HCT116 (cell line): Measurements from ENCODE around the gene LAP3. TPM values are rescaled to one million over a fixed set of nuclear protein-coding genes. Genes with fewer than 3 reads are reported as not detected.

ENCODE experiments used
- ATAC-seq: fragments of 200-7000 bp; cut with Tn5 transposase; 2 replicates; pipeline ENCODE4 v1.9.1; 2020; ENCODE audit warnings: mild to moderate bottlenecking, moderate library complexity
- BruUV-seq: library from RNA; stranded (reverse); fragments of 400-500 nt; replicated peaks from 2 replicates; lab custom pipeline; 2021; lab: Mats Ljungman, UMichigan
- CTCF ChIA-PET: fragments of 300-600 bp; sonication (Branson Sonifier 250); formaldehyde crosslinking; loops from one replicate; lab custom pipeline; 2021; ENCODE audit warnings: antibody characterized with exemption; lab: Charles Lee
- POLR2A ChIA-PET: fragments of 300-600, 350-600 bp; sonication (Branson Sonifier 250); formaldehyde crosslinking; loops from one replicate; lab custom pipeline; 2021; ENCODE audit warnings: antibody characterized with exemption; lab: Charles Lee
- RAD21 ChIA-PET, 2 experiments: fragments of 300-600 bp; sonication (Branson Sonifier 250); formaldehyde crosslinking; loops; one replicate each; lab custom pipeline; 2023; ENCODE audit warnings: low total read pairs in 2 of 2; ENCODE audit not compliant: uncharacterized antibody in 2 of 2, unreplicated experiment in 2 of 2, low non-redundant PET in 1 of 2; lab: Charles Lee
- DNase-seq: peaks from one replicate; pipeline ENCODE4 v3.0.0-alpha.2; 2010; ENCODE audit warnings: low read depth, low spot score
- H2AFZ ChIP-seq: fragments of 200-600 bp; shearing (Covaris generic), sonication (generic); 2 replicates; pipeline ENCODE4 v1.6.1; 2017; ENCODE audit warnings: low read depth, mixed run types, mixed read lengths, antibody characterized with exemption, low read length; ENCODE audit not compliant: poor library complexity, severe bottlenecking
- H3K27ac ChIP-seq: 2 replicates; pipeline ENCODE4 v1.5.1; 2012; ENCODE audit warnings: low read depth, low read length
- H3K27me3 ChIP-seq: fragments of 200-600 bp; sonication (generic); 2 replicates; pipeline ENCODE4 v1.6.1; 2016; ENCODE audit warnings: mixed run types, low read length, mixed read lengths; ENCODE audit not compliant: insufficient read depth
- H3K36me3 ChIP-seq, 2 experiments: fragments of 200-500 bp in 1 of 2; fragments of 200-600 bp in 1 of 2; sonication (Bioruptor generic) in 1 of 2; sonication (generic) in 1 of 2; 2 replicates each; pipeline versions ENCODE4 v1.5.1 to v1.6.1; 2014 to 2016; ENCODE audit warnings: low read length in 2 of 2, inconsistent platforms in 1 of 2, mixed read lengths in 1 of 2, mixed run types in 1 of 2; ENCODE audit not compliant: insufficient read depth in 2 of 2, control insufficient read depth in 1 of 2
- H3K4me1 ChIP-seq, 2 experiments: fragments of 200-600 bp in 1 of 2; sonication (generic) in 1 of 2; 2 replicates each; pipeline versions ENCODE4 v1.5.1 to v1.6.1; 2012 to 2017; ENCODE audit warnings: low read length in 2 of 2, inconsistent platforms in 1 of 2, mild to moderate bottlenecking in 1 of 2, mixed read lengths in 1 of 2, mixed run types in 1 of 2, moderate library complexity in 1 of 2; ENCODE audit not compliant: insufficient read depth in 2 of 2, control insufficient read depth in 1 of 2
- H3K4me2 ChIP-seq: fragments of 200-600 bp; sonication (generic); 2 replicates; pipeline ENCODE4 v1.6.1; 2017; ENCODE audit warnings: mixed run types, low read length, mixed read lengths
- H3K4me3 ChIP-seq, 2 experiments: fragments of 200-600 bp in 1 of 2; sonication (generic) in 1 of 2; replicated peaks in 1 of 2; 2 replicates each; pipeline ENCODE4 v1.5.1; 2011 to 2016; ENCODE audit warnings: low read length in 2 of 2, control low read depth in 1 of 2, low read depth in 1 of 2, mild to moderate bottlenecking in 1 of 2, mixed read lengths in 1 of 2, mixed run types in 1 of 2
- H3K79me2 ChIP-seq: fragments of 200-600 bp; sonication (generic); 2 replicates; pipeline ENCODE4 v1.6.1; 2017; ENCODE audit warnings: mild to moderate bottlenecking, mixed run types, low read length, moderate library complexity, mixed read lengths; ENCODE audit not compliant: insufficient read depth
- H3K9ac ChIP-seq: fragments of 200-600 bp; sonication (generic); 2 replicates; pipeline ENCODE4 v1.6.1; 2016; ENCODE audit warnings: low read length, mixed read lengths
- H3K9me2 ChIP-seq: fragments of 200-600 bp; sonication (generic), shearing (Covaris generic); 2 replicates; pipeline ENCODE4 v1.6.1; 2017; ENCODE audit warnings: mixed run types, mild to moderate bottlenecking, moderate library complexity; ENCODE audit not compliant: insufficient read depth
- H3K9me3 ChIP-seq, 2 experiments: fragments of 200-500 bp in 1 of 2; fragments of 200-600 bp in 1 of 2; sonication (Bioruptor generic) in 1 of 2; sonication (generic) in 1 of 2; 2 replicates each; pipeline ENCODE4 v1.6.1; 2014 to 2017; ENCODE audit warnings: low read length in 2 of 2, mixed read lengths in 2 of 2, inconsistent platforms in 1 of 2, low read depth in 1 of 2, mild to moderate bottlenecking in 1 of 2, mixed run types in 1 of 2, moderate library complexity in 1 of 2; ENCODE audit not compliant: control insufficient read depth in 1 of 2, insufficient read depth in 1 of 2
- H4K20me1 ChIP-seq: fragments of 200-600 bp; sonication (generic), shearing (Covaris generic); 2 replicates; pipeline ENCODE4 v1.6.1; 2017; ENCODE audit warnings: mixed run types, mild to moderate bottlenecking, moderate library complexity; ENCODE audit not compliant: insufficient read depth
- CBX3 ChIP-seq: IDR thresholded peaks from 2 replicates; pipeline ENCODE4 v1.6.1; 2012; ENCODE audit warnings: low read depth
- EGR1 ChIP-seq: IDR thresholded peaks from 2 replicates; pipeline ENCODE4 v1.6.1; 2012; ENCODE audit warnings: low read depth
- EZH2 ChIP-seq: fragments of 200-600 bp; sonication (generic); IDR thresholded peaks from 2 replicates; pipeline ENCODE4 v1.6.1; 2017; ENCODE audit warnings: antibody characterized with exemption, mixed run types
- POLR2AphosphoS5 ChIP-seq: IDR thresholded peaks from 2 replicates; pipeline ENCODE4 v1.6.1; 2011; ENCODE audit warnings: mild to moderate bottlenecking, low read depth, low read length, moderate library complexity
- RAD21 ChIP-seq: IDR thresholded peaks from 2 replicates; pipeline ENCODE4 v1.6.1; 2012; ENCODE audit warnings: low read depth, mild to moderate bottlenecking
- SRF ChIP-seq: IDR thresholded peaks from 2 replicates; pipeline ENCODE4 v1.6.1; 2012; ENCODE audit warnings: low read depth
- YY1 ChIP-seq: IDR thresholded peaks from 2 replicates; pipeline ENCODE4 v1.6.1; 2011; ENCODE audit warnings: low read length, low read depth, moderate library complexity, mild to moderate bottlenecking; ENCODE audit not compliant: insufficient replicate concordance; ENCODE audit errors: extremely low read depth
- ZNF274 ChIP-seq: fragments of 200-500 bp; sonication (Bioruptor generic); IDR thresholded peaks from 2 replicates; pipeline ENCODE4 v1.6.1; 2014; ENCODE audit warnings: mild to moderate bottlenecking, low read depth, low read length, inconsistent platforms
- intact Hi-C: fragments of 100-400 bp; cut with micrococcal nuclease; formaldehyde crosslinking; loops from 2 replicates; pipeline ENCODE4 v1.10.0; 2022
- total RNA-seq: library from RNA; stranded (reverse); gene quantifications from one replicate; pipeline ENCODE4 v1.2.1, GENCODE V29; 2021; ENCODE audit not compliant: unreplicated experiment
- TF ChIP-seq, protein P1 (sequence below): IDR thresholded peaks from 2 replicates; pipeline ENCODE4 v1.6.1; 2011; ENCODE audit warnings: mild to moderate bottlenecking, low read length, moderate library complexity; ENCODE audit not compliant: insufficient replicate concordance; ENCODE audit errors: extremely low read depth
- TF ChIP-seq, protein P2 (sequence below): IDR thresholded peaks from 2 replicates; pipeline ENCODE4 v1.6.1; 2012

LAP3 gene
- total RNA-seq, 1 experiment from 2014 or later = 59.9 TPM

DNA sequence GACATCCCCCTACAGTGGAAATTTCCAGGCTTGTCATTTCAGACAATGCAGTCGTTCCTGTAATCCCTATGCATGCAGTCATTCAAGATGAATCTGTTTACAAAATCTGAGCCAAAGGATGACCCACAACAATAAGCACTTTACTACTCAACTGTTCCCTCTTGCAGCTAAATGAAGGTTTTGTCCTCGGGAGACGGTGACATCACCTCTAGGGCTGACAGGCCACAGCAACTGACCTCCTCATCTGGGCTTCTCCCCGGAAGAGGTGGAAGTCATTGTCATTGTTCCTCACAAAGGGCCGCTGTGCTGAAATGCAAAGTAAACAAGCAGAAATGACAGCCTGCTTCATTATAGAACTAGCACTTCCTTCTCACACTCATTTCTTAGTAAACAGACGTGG lies 32.8 kb upstream of the LAP3 start:
- intact Hi-C loops = no loop called here
- ChIA-PET CTCF (no interaction called here), RAD21 (no interaction called here)
- no peaks in the 10 kb centered on the region for H3K36me3 ChIP-seq
- H4K20me1 ChIP-seq = no peaks in the 10 kb centered on the region
- BruUV-seq = no TSS peak
- no peaks in the 10 kb centered on the region for H3K27me3 ChIP-seq
- DNase-seq = no peak
- no peaks in the 10 kb centered on the region; a peak in 1 of 4 replicates for H3K4me1 ChIP-seq
- H3K79me2 ChIP-seq = no peaks in the 10 kb centered on the region
- no peaks in the 10 kb centered on the region for H3K9me2 ChIP-seq
- H3K9me3 ChIP-seq = no peaks in the 10 kb centered on the region
- no peak overlapping the region for H3K4me2 ChIP-seq
- TF ChIP-seq RAD21 = no peak
- TF ChIP-seq EGR1 = no peak
- no peak for TF ChIP-seq CBX3
- TF ChIP-seq, protein P1, sequence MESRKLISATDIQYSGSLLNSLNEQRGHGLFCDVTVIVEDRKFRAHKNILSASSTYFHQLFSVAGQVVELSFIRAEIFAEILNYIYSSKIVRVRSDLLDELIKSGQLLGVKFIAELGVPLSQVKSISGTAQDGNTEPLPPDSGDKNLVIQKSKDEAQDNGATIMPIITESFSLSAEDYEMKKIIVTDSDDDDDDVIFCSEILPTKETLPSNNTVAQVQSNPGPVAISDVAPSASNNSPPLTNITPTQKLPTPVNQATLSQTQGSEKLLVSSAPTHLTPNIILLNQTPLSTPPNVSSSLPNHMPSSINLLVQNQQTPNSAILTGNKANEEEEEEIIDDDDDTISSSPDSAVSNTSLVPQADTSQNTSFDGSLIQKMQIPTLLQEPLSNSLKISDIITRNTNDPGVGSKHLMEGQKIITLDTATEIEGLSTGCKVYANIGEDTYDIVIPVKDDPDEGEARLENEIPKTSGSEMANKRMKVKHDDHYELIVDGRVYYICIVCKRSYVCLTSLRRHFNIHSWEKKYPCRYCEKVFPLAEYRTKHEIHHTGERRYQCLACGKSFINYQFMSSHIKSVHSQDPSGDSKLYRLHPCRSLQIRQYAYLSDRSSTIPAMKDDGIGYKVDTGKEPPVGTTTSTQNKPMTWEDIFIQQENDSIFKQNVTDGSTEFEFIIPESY = no peak
- TF ChIP-seq YY1 = no peak
- TF ChIP-seq ZNF274 = no peak
- TF ChIP-seq EZH2 = no peak
- no peak for TF ChIP-seq POLR2AphosphoS5
- TF ChIP-seq, protein P2, sequence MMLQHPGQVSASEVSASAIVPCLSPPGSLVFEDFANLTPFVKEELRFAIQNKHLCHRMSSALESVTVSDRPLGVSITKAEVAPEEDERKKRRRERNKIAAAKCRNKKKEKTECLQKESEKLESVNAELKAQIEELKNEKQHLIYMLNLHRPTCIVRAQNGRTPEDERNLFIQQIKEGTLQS = no peak
- no peak for TF ChIP-seq SRF
- TF ChIP-seq, all 23 proteins: peak for 0
- ATAC-seq = no peak
- Histone ChIP-seq H3K9ac (no peak overlapping the region), H3K4me3 (no peak overlapping the region), H2AFZ (no peak overlapping the region), H3K27ac (no peak overlapping the region)
- POLR2A ChIA-PET = no interaction called here
